Measurements from ENCODE around the gene GTPBP6. TPM values are rescaled to one million over a fixed set of nuclear protein-coding genes. Genes with fewer than 3 reads are reported as not detected.
"Not testable (repeated sequence)": the region's sequence is repeated elsewhere in the genome, so short reads cannot be mapped to it uniquely, and the experiment has no call there.

Gene GTPBP6
- total RNA-seq, 1 experiment from 2014 or later, result 41.6 TPM

DNA sequence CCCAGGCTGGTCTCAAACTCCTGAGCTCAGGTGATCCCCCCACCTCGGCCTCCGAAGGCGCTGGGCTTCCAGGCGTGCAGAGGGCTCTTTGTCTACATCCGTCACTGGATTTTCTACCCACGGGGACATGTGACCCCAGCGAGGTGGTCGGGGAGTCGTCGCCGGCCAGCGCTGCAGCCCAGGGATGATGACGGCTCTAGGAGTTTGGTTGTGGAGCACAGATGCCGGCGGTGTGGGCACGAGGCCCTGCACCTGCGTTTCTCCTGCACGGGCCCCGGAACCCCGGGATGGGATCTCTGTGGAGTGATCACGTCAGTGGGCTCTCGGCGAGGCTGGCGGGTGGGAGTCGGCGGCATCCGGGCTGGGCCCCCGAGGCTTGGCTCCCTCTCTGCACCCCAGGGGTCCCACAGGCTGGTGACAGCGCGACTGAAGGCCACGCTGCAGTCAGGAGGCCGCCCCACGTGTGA is 9.1 kb upstream of the GTPBP6 start (continued):
- TF ChIP-seq, protein P1, sequence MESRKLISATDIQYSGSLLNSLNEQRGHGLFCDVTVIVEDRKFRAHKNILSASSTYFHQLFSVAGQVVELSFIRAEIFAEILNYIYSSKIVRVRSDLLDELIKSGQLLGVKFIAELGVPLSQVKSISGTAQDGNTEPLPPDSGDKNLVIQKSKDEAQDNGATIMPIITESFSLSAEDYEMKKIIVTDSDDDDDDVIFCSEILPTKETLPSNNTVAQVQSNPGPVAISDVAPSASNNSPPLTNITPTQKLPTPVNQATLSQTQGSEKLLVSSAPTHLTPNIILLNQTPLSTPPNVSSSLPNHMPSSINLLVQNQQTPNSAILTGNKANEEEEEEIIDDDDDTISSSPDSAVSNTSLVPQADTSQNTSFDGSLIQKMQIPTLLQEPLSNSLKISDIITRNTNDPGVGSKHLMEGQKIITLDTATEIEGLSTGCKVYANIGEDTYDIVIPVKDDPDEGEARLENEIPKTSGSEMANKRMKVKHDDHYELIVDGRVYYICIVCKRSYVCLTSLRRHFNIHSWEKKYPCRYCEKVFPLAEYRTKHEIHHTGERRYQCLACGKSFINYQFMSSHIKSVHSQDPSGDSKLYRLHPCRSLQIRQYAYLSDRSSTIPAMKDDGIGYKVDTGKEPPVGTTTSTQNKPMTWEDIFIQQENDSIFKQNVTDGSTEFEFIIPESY (IDR thresholded peaks at IDR 0.05; ENCODE audit: extremely low read depth, insufficient replicate concordance, low read length), result no peak
- TF ChIP-seq ZNF274 (IDR thresholded peaks at IDR 0.05; ENCODE audit: low read depth, low read length) (no peak), EZH2phosphoT487 (IDR thresholded peaks at IDR 0.05; ENCODE audit: borderline replicate concordance) (no peak), EZH2 (IDR thresholded peaks at IDR 0.05) (no peak), JUND (IDR thresholded peaks at IDR 0.05) (no peak), SRF (IDR thresholded peaks at IDR 0.05; ENCODE audit: low read depth) (no peak), YY1 (IDR thresholded peaks at IDR 0.05; ENCODE audit: extremely low read depth, insufficient replicate concordance, low read depth, low read length) (no peak), ELF1 (IDR thresholded peaks at IDR 0.05; ENCODE audit: borderline replicate concordance, low read depth) (no peak), CBX3 (IDR thresholded peaks at IDR 0.05; ENCODE audit: low read depth) (no peak), RAD21 (IDR thresholded peaks at IDR 0.05; ENCODE audit: low read depth) (no peak)
- TF ChIP-seq, protein P2, sequence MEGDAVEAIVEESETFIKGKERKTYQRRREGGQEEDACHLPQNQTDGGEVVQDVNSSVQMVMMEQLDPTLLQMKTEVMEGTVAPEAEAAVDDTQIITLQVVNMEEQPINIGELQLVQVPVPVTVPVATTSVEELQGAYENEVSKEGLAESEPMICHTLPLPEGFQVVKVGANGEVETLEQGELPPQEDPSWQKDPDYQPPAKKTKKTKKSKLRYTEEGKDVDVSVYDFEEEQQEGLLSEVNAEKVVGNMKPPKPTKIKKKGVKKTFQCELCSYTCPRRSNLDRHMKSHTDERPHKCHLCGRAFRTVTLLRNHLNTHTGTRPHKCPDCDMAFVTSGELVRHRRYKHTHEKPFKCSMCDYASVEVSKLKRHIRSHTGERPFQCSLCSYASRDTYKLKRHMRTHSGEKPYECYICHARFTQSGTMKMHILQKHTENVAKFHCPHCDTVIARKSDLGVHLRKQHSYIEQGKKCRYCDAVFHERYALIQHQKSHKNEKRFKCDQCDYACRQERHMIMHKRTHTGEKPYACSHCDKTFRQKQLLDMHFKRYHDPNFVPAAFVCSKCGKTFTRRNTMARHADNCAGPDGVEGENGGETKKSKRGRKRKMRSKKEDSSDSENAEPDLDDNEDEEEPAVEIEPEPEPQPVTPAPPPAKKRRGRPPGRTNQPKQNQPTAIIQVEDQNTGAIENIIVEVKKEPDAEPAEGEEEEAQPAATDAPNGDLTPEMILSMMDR (IDR thresholded peaks at IDR 0.05 in 2 of 3, conservative IDR thresholded peaks at IDR 0.05 in 1 of 3; ENCODE audit: borderline replicate concordance in 1 of 3, insufficient read depth in 1 of 3, low read depth in 2 of 3, low read length in 2 of 3), result no peak
- TF ChIP-seq, protein P3, sequence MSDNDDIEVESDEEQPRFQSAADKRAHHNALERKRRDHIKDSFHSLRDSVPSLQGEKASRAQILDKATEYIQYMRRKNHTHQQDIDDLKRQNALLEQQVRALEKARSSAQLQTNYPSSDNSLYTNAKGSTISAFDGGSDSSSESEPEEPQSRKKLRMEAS (IDR thresholded peaks at IDR 0.05), result no peak

DNA sequence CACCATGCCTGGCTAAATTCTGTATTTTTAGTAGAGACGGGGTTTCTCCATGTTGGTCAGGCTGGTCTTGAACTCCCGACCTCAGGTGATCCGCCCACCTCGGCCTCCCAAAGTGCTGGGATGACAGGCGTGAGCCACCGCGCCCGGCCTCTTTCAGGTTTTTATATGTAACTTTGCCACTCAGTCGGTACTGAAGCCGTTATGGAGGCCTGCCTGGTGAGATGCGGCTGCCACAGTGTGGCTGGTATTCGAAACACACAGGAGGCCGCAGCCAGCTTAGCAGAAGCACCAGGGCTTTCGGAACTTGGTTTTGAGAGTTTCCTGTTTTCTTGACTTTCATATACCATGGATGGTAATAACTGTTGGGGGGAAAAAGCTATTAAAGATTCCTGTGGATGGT is 6.1 kb upstream of the GTPBP6 start:
- H3K4me2 ChIP-seq (ENCODE audit: low read length); RAD21 ChIA-PET (ENCODE audit: low non-redundant PET in 1 of 2, low total read pairs in 2 of 2, uncharacterized antibody in 2 of 2, unreplicated experiment in 2 of 2); DNase-seq (ENCODE audit: low read depth, low spot score); intact Hi-C loops (cut with micrococcal nuclease); H3K27me3 ChIP-seq (ENCODE audit: insufficient read depth, low read length); POLR2A ChIA-PET; H3K27ac ChIP-seq (ENCODE audit: low read depth, low read length); H3K9ac ChIP-seq (ENCODE audit: low read length); CTCF ChIA-PET; H3K9me2 ChIP-seq (ENCODE audit: insufficient read depth); H2AFZ ChIP-seq (ENCODE audit: low read depth, low read length, poor library complexity, severe bottlenecking); H3K79me2 ChIP-seq (ENCODE audit: insufficient read depth, low read length); H3K36me3 ChIP-seq (ENCODE audit: control insufficient read depth in 1 of 2, insufficient read depth in 2 of 2, low read length in 2 of 2); BruUV-seq (replicated peaks); H4K20me1 ChIP-seq (ENCODE audit: insufficient read depth); H3K4me3 ChIP-seq (replicated peaks in 1 of 2; ENCODE audit: low read depth in 1 of 2, low read length in 2 of 2); H3K9me3 ChIP-seq (ENCODE audit: control insufficient read depth in 1 of 2, insufficient read depth in 1 of 2, low read depth in 1 of 2, low read length in 2 of 2); ATAC-seq: not testable (repeated sequence)
- peaks cover 3 to 24% of the 10 kb centered on the region in 2 experiments; a peak in 3 of 4 replicates for H3K4me1 ChIP-seq (ENCODE audit: control insufficient read depth in 1 of 2, insufficient read depth in 2 of 2, low read length in 2 of 2)

Measured in HCT116 (cell line).